Stimulated activated CD4-positive, alpha-beta T cell treated with anti-CD3 and anti-CD28 coated beads, TNF-alpha, amount 100 ng/mL, for 4 hours (primary cell): ENCODE results near the gene MAS1L.

Source experiments
- DNase-seq, 3 experiments: peaks; one replicate each; pipeline ENCODE4 v3.0.0-alpha.2; 2020; ENCODE audit warnings: low read depth in 3 of 3

MAS1L gene, protein sequence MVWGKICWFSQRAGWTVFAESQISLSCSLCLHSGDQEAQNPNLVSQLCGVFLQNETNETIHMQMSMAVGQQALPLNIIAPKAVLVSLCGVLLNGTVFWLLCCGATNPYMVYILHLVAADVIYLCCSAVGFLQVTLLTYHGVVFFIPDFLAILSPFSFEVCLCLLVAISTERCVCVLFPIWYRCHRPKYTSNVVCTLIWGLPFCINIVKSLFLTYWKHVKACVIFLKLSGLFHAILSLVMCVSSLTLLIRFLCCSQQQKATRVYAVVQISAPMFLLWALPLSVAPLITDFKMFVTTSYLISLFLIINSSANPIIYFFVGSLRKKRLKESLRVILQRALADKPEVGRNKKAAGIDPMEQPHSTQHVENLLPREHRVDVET

DNA sequence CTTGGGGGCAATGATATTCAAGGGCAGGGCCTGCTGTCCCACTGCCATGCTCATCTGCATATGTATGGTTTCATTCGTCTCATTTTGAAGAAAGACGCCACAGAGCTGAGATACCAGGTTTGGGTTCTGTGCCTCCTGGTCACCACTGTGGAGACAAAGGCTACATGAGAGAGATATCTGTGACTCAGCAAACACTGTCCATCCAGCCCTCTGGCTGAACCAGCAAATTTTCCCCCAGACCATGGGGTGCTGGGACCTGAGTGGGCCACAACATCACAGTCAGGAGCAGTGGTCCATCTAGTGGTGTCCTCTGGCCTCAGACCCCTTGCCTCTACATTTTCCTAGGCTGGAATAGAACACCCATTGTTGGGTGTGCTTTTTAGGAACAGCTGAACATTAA lies at the start of gene MAS1L:
Gene MAS1L (minus strand): TSS at position 297 of the 400 bp plus-strand sequence. CDS start 54 bp downstream, at position 243.
- DNase-seq = no peak

DNA sequence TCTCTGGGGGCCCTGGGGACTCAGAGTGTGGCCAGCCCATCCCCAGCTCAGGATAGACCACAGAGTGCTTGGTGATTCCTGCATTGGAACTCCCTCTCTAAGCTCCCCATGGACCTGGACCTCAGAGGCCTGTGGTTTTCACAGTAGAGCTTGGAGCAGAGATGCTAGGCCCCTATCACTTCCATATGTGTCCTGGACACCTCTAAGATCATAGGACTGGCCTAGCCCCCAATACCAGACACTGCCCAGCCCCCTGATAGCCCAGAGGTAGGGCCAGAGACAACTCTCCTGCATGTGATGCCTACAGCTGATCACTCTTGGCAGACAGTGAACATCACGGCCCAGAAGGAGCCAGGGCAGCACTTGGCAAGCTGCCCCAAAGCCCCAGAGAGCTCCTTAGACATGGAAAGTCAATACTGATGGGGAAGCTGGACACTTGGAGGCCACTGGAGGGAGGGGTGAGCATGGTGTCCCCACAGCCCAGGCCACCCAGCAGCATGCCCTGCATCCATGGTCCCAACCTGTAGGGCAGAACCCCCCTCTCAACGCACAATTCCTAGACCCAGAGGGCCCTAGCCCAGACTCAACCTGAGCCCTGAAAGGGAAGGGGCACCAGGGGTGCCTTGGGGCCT lies 44.7 kb upstream of the MAS1L start:
- DNase-seq = no peak

DNA sequence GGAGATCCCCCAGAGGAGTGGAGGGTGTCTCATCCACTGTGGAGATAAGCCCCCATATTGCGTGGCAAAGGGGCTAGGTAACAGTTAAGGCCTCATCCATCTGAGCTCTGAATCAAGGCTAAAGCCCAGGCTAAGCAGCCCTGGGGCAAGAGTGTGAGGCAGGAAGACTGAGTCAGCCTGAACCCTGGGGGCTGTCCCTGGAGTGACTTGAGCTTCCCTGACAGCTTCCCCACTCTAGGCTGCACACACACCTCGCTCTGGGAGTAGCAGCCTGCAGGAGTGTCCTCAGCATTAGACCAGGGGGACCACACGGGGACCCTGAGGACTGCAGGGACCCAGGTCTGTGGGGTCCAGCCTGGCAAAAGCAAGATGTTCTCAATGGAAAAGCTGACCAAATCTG lies 43.9 kb upstream of the MAS1L start:
- DNase-seq = no peak

DNA sequence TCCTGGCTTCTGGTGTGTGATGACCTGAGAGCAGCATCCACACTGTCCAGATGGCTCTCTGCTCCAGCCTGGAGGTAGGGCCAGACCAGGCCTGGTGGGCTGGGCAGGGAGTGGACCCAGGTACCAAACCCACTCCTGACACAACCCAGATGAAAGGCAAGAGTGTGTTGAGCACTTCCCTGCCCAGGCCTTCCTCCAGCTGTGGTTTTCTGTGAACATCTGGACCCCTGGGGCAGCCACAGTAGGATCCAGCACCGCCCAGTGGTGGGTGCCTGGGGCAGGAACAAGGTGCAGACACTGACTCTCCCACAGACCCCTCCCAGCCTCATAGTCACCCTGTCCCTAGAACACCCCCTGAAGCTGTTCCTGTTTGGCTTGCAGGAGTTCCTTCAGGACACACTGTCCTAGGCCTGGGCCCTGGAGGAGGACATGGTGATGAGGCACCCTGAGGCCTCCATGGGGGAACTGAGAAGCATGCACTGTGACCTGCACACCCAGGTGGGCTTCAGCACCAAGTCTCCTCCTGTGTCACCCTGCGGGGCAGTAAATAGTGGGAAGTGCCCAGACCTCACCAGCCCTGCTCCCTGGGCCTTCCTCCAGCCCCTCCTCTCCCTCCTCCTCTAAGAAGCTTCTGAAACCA lies 43.0 kb upstream of the MAS1L start:
- no peak for DNase-seq

DNA sequence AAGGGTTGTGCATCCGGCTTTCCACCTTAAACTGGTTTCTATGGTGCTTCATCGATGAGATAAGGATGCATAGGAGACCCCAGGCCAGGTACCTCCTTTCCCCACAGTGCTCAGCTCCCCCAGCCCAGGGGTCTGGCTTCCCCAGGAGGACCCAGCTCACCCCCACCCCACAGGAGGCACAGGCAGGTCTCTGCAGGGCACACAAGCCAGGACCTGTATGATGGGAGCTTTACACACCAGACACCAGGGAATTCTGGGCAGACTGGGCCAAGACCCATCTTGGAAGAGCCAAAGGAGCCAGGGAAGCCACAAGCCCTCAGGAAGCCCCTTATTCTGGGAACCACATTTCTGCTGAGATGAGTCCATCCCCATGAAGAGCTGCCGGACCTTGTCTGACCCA lies 42.2 kb upstream of the MAS1L start:
- no peak for DNase-seq

DNA sequence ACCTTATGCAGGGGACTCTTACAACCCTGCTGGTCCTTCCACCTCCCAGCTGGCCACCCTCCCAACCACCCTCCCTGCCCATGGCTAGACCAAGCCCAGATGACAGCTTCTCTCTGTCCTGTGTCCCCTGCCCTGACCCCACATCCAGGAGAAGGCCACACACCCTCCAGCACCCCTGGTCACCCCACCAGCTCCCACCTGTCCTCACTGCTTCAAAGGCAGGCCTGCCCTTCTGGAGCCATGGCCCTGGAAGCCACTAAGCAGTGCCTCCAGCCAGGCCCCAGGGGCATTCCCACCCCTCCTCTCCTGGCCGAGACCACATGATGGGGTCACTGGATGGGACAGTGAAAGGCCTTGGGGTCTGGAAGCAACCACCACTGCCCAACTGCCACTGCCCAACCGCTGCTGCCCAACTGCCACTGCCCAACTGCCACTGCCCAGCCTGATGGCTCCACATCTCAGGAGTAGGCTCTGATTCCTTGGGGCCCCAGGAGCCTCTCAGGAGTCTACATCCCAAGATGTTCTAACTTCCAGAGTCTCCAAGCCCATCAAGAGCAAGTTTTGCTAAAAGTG lies 41.3 kb upstream of the MAS1L start:
- no peak for DNase-seq

DNA sequence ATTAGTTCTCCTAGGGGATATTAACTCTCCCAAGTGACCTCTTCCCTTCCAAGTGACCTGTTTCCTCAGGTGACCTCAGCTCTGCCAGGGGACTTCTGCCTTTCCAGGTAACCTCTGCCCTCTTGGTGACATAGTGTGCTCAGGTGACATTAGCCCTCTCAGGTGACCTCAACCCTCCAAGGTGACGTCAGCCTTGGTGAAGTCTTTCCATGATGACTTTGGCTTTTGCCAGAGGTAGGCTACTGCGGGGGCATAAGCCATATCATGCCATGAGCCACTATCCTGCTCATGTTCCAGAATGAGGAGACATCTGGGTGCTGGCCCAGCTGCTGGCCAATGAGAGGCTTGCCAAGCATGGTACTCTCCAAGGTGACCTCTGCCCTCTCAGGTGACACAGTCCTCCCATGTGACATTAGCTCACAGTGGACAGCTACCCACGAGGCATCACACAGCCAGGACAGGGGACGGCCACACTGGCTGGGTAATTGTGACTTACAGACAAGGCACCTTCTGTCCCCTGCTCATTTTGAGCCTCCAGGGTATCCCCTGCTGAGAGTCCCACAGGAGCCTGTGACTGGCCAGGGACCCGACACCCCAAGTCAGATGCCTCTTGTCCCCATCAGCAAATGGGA lies 40.7 kb upstream of the MAS1L start:
- no peak for DNase-seq

DNA sequence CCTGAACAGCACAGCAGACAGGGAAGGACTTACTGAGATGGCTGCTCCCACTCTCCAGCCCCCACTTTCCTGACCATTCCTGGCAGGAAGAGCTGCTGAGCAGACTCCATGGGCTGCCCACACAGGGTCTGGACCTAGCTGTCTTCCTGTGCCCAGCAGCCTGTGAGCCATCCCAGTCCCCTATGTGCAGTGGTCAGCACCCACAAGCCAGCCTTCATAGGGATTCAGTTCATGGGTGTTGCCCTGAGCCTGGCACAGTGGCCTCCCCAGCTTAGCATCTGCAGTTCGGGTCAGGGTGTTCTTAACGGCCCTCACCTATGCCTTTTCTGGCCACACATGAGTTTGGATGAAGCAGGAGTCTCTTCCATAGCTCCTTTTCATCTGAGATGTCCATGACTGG lies 39.8 kb upstream of the MAS1L start:
- no peak for DNase-seq

DNA sequence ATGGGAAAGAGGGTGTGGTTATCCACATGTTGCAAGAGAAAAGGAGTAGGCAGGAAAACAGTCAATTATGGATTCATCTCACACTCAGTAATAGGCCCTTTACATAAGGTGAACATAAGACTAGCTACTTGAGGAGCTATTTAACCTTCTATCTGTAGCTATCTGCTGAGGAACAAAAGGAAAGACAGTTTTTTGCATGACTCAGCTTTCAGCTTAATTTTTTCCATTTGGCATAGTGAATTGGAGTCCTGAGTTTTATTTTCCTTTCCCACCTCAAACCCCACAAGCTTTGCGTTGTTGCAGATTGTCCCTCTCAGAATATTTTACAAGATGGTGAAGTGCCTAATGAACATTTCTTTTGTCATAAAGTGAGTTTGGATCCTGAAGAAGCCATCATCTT lies 39.4 kb upstream of the MAS1L start:
- no peak for DNase-seq

DNA sequence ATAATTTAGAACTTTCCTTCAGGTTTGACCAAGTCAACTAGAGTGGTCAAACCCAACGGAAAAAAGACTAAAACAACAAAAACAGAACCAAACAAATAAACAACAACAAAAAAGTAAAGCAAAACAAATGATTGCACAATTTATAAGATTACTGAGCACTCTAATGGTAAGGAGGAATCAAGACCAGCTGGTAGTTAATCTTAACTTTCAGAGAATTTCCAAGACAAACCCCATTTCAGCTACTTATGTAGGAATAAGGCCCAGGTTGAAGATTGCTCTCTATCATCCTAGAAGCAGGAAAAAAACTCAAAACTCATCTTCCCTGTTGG lies 37.5 kb upstream of the MAS1L start:
- no peak for DNase-seq

DNA sequence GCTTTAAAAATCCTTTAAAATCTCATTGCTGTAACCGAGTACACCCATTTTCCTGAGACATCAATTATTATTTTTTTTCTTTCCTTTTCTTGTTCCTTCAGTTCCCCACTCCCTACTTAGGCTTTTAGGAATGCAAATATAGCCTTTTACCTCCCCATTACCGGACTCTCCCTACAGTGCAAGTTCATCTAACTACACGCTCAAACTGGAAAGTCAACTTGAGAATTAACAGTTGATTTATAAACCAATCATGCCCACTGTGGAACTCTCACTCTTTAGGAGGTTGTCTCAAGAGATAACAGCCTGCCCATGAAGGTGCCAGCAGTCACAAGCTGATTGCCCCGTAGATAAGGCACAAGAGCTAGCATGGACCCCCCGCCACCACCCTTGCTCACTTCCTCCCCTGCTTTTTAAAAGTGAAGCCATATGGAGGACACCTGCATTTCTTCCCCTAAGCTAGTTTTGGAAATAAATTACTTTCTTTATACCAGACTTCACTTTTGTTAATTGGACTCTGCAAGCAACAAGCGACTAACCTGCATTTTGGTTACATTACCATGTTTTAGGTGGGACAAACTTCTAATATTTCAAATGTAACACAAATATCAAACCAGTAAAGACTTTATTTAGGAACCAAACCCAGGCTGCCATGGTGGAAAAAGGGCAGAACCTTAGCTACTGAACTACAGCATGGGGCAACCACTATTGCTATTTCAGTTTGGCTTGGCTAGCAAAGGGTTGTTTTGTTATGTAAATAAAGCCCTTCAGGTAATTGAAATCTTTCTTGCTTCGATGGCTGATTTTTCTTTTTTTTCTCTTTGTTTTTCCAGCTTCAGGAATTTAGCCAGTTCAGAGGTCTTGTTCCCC lies 36.9 kb upstream of the MAS1L start:
- DNase-seq = no peak

DNA sequence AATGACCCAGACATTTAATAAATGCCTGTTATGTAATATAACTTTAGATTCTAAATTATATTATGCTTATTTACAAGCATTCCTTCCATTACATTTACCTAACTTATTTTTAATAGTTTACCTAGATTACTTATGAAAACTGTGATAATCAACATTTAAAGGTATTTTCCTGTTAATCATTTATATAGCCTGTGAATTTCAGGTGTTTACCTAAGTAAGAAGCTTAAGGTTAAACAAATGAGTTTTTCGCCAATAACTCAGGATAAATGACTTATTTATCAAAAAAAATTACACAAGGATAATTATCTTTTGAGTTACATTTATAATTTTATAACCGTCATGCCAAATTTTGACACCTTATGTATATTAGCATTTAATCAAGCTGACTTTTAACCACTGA lies 36.3 kb upstream of the MAS1L start:
- DNase-seq = no peak

DNA sequence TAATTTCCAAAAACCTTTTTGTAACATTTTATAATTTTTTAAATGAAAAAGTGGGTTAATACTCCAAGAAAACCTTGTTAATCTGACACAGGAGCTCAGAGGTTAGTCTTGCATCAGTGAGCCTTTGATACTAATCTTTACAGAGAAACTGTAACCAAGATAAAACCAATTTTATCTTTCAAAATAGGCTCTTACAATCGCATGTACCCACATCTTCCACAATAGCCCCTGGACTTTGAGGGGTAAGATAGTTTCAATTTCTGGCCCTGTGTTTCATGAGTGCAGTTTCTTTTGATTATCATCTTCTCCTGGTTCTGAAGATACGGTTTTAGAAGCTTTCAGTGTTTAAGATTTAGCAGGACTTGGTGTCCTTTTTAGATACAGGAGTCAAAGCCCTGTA lies 34.5 kb upstream of the MAS1L start:
- no peak for DNase-seq

DNA sequence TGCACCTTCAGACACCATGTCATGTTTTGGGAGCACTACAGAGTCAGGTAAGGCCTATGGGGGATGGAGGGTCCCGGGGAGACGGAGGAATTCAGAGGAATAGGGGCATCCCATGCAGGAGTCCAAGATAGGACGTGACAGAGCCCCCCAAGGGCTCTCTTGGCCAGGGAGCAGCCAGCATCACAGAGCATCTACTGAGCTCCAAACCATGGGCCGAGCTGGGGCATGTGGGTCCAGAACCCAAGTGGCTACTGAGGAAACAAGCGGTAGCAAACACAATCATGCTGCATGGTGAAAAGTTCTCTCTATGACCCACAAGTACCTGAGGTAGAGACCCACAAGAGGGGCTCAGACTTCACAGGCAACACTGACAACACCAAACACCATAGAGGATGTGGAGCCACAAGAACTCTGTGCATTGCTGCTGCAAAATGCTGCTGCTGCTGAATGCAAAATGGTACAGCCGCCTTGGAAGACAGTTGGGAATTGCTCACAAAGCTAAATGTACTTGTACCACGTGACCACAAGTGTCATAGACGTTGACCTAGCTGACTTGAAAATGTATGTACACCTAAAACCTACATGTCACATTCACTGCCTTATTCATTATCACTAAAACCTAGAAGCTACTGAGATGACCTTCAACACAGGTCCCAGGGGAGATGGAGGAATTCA lies 33.4 kb upstream of the MAS1L start:
- DNase-seq = no peak

DNA sequence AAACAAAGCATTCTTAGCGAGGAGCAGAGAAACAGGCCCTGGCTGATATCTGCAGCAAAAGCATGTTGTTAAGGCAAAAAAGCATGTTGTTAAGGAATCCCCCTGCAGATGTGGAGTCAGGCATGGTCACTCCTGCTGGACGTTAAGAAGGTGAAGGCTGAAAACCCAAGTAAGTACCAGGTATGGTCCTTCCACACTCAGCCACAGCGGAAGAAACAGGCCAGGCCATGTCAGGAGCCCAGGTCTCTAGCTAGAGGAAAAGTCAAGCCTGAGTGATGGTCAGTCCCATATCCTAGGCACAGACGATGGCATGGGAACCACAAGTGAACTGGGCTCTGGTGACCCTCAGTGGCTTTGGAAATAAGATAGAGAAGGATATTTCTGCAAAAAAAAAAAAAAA lies 32.5 kb upstream of the MAS1L start:
- DNase-seq = no peak

DNA sequence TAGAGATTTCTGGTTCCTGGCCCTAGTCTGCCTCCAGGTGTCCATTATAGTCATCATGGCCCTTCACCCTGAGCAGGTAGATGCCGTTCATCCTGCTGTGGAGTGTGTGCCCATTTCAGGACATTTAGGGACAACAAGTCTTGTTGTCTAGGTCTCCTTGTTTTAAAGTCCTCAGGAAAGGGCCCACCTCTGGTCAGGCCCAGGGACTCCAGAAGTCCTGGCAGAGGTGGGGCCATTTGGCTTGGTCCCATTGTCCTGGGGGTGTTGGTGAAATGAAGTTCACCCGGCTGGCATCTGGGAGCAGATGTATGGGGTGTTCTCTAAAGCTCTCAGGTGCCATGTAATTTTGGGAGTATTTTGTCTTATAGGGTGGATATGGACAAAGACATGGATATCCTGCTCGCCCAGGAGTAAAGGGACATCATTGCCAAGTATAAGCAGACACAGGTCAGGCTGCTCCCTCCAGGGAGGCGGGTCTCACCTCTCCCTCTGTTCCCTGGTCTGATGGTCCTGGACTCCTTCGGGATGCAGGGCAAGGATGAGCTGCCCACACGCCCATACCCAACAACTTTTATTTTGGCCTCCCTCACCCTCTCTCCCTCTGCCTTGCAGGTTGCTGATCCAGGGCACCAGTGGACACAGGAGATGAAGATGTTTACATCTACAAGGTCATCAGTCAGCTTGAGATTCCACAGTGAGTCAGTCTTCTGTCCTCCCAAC lies 31.7 kb upstream of the MAS1L start:
- DNase-seq = no peak

DNA sequence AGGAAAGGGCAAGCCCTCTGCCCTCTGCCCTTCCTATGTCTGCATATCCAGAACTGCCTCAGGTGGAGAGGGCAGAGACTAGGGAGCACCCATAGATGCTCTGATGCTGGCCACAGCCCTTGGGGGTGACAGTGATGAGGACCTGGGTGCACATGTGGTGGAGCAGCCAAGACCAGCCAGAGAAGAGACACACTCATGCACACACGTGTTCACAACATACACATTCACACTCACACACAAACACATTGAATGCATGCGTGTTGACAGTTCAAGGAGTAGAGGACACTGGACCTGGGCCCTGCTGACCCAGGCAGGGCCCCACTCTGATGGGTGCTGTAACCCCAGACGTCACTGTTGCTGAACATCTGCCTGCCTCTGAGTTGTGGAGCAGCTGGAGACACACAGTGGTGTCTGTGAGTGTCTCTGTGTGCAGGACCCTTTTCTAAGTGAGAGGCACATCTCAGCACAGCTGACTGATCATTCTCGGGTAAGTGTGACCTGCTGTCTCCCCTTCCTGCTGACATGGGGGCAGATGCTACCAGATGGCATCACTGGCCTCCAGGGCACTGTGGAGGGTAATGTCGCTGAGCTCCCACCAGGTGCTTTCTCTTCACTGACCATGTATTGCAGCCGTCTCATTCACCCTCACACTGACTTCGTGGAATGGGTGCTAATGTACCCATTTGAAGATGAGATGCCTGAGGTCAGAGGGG lies 30.1 kb upstream of the MAS1L start:
- no peak for DNase-seq

DNA sequence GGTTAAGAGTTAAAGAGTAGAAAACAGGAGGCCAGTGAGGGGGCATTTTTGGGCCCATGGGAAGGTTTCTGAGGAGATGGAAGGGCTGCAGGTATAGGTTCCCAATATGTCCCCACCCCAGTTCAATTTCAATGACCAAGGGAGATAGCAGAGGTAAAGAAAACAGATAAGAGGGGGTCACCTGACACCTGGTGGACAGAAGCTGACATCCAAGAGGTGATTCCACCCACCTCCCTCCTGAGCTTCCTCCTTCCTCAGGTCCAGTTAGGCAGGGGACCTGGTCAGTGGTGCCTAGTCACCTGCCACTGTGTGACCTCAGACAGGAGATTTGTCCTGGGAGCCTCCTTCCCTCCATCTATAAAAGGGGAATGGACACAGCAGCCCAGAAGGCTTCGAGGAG lies 29.5 kb upstream of the MAS1L start:
- no peak for DNase-seq

DNA sequence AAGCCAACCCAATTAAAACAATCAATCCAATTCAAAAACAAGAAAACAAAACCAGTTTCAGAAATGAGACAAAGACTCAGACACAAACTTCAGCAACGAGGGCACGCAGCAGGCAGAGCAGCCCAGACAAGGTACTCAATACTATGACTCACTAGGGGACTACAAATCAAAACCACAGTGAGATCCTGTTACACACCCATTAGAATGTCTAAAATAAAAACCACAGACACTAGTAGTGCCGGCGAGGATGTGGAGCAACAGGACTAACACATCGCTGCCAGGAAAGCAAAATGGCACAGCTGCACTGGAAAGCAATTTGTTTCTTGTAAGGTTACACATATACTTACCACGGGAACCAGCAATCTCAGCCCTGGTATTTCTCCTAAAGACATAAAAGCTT lies 28.4 kb upstream of the MAS1L start:
- DNase-seq = peak in 1 of 3 experiments; percentile 3
